ENCODE results near the gene TTLL8.

Gene TTLL8

DNA sequence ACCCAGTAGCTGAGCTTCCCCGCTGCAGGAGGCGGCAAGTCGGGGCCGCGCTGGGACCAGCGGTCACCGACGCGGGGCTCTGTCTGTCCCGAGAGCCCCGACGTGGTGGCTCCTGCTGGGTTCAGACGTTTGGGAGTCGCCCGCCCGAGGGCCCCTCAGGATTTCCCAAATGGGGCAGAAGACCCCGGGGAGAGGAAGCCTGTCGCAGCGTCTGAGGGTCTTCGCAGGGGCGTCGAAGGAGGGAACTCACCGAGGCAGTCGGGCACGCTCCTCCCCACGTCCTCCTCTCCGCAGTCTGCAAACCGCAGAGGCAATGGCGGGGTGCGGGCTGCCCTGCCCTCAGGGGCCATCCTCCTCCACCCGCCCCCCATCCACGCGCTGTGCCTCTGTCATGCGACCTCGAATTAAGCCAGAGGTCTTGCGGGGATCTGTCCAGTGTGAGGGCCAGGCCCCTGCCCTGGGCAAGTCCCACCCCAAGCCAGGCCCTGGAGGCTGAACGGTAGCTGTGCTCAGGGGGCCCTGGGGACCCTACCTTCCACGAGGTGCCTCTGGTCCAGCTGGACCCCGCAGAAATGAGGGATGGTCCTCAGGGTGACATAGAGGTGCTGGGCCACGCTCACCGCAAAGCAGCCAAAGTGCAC, 58.0 kb downstream of the TTLL8 start:
- H3K4me3 ChIP-seq (ENCODE audit: low read depth, low read length), result no peak overlapping the region
- no peak overlapping the region for H3K27ac ChIP-seq (ENCODE audit: extremely low read depth, low read depth, low read length)
- H3K36me3 ChIP-seq (ENCODE audit: control insufficient read depth in 2 of 2, insufficient read depth in 1 of 2, low read length in 2 of 2), result no peaks in the 10 kb centered on the region
- no peaks in the 10 kb centered on the region for H3K9me3 ChIP-seq (ENCODE audit: control insufficient read depth, insufficient read depth, low read depth, low read length)
- no peaks in the 10 kb centered on the region for H3K4me1 ChIP-seq (ENCODE audit: control insufficient read depth, insufficient read depth, low read length)
- ChIA-PET POLR2A (no interaction called here), CTCF (interaction anchor here (0.6 kb wide), 1 partner anchor 639 kb away, joined by 3 read pairs; no protein-coding TSS in a partner anchor)
- TF ChIP-seq, protein P1, sequence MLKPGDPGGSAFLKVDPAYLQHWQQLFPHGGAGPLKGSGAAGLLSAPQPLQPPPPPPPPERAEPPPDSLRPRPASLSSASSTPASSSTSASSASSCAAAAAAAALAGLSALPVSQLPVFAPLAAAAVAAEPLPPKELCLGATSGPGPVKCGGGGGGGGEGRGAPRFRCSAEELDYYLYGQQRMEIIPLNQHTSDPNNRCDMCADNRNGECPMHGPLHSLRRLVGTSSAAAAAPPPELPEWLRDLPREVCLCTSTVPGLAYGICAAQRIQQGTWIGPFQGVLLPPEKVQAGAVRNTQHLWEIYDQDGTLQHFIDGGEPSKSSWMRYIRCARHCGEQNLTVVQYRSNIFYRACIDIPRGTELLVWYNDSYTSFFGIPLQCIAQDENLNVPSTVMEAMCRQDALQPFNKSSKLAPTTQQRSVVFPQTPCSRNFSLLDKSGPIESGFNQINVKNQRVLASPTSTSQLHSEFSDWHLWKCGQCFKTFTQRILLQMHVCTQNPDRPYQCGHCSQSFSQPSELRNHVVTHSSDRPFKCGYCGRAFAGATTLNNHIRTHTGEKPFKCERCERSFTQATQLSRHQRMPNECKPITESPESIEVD (tag by site-specific recombination; IDR thresholded peaks at IDR 0.05), result no peak
- TF ChIP-seq ZNF324 (tag by site-specific recombination; IDR thresholded peaks at IDR 0.05) (no peak), ZNF292 (tag by site-specific recombination; IDR thresholded peaks at IDR 0.05; ENCODE audit: borderline replicate concordance, low read depth) (no peak), ZNF155 (tag by site-specific recombination; IDR thresholded peaks at IDR 0.05) (no peak), ZNF621 (tag by site-specific recombination; IDR thresholded peaks at IDR 0.05) (no peak)
- TF ChIP-seq, protein P2, sequence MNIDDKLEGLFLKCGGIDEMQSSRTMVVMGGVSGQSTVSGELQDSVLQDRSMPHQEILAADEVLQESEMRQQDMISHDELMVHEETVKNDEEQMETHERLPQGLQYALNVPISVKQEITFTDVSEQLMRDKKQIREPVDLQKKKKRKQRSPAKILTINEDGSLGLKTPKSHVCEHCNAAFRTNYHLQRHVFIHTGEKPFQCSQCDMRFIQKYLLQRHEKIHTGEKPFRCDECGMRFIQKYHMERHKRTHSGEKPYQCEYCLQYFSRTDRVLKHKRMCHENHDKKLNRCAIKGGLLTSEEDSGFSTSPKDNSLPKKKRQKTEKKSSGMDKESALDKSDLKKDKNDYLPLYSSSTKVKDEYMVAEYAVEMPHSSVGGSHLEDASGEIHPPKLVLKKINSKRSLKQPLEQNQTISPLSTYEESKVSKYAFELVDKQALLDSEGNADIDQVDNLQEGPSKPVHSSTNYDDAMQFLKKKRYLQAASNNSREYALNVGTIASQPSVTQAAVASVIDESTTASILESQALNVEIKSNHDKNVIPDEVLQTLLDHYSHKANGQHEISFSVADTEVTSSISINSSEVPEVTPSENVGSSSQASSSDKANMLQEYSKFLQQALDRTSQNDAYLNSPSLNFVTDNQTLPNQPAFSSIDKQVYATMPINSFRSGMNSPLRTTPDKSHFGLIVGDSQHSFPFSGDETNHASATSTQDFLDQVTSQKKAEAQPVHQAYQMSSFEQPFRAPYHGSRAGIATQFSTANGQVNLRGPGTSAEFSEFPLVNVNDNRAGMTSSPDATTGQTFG (tag by site-specific recombination; IDR thresholded peaks at IDR 0.05; ENCODE audit: borderline replicate concordance), result no peak

DNA sequence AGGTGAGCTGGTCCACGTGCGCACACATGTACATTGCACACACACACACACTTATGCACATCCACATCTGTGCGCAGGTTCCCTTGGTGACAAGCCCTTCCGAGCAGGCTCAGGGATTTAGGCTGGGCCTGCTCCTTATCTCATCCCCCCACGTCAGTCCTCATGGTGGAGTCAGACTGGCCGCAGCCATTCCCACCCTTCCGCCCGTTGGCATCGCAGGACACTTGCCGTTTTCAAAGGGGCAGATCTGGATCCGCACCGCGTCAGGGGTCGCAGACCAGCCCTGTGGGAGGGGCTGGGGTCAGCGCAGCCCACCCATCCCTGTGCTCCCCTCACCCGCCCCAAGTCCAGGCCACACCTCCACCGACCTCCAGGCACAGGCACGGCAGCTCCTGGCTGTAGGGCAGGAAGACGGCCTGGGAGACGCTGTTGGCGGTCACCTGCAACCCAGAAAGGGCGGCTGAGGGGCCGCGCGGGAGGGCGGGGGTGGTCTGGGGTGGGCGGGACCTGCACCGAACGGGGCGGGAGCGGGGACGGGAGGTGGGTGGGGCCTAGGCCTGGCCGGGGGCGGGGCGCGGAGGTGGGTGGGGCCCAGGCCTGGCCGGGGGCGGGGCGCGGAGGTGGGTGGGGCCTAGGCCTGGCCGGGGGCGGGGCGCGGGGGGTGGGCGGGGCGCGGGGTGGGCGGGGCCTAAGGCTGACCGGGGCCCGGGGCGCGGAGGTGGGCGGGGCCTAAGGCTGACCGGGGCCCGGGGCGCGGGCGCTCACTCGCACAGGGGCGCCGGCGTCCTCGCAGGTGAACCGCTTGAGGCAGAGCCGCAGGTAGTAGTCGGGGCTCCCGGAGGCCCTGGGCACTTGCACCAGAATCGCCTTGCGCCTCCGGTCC, 58.8 kb downstream of the TTLL8 start:
- CTCF ChIA-PET, result no interaction called here

DNA sequence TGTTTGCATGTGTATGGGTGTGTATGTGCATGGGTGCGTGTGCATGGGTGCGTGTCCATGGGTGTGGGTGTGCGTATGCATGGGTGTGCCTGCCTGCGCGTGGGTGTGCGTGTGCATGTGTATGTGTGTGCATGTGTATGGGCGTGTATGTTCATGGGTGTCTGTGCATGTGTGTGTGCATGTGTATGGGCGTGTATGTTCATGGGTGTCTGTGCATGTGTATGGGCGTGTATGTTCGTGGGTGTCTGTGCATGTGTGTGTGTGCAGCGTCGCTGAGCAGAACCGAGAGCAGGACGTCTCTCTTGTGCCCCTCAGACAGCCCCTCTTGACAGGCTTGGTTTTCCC, 59.4 kb downstream of the TTLL8 start:
- Histone ChIP-seq H3K4me1 (ENCODE audit: control insufficient read depth, insufficient read depth, low read length) (no peaks in the 10 kb centered on the region), H3K9me3 (ENCODE audit: control insufficient read depth, insufficient read depth, low read depth, low read length) (no peaks in the 10 kb centered on the region), H3K36me3 (ENCODE audit: control insufficient read depth in 2 of 2, insufficient read depth in 1 of 2, low read length in 2 of 2) (no peaks in the 10 kb centered on the region), H3K4me3 (ENCODE audit: low read depth, low read length) (no peak overlapping the region), H3K27ac (ENCODE audit: extremely low read depth, low read depth, low read length) (no peak overlapping the region)
- ChIA-PET CTCF (no interaction called here), POLR2A (no interaction called here)
- TF ChIP-seq ZFHX2 (tag by site-specific recombination; conservative IDR thresholded peaks at IDR 0.05), result peak; percentile 84
- TF ChIP-seq EGR2 (tag by site-specific recombination; IDR thresholded peaks at IDR 0.05; ENCODE audit: low read depth), result peak; percentile 77
- no peak for TF ChIP-seq ZNF391 (tag by site-specific recombination; IDR thresholded peaks at IDR 0.05; ENCODE audit: borderline replicate concordance, low read depth)
- TF ChIP-seq, protein P3, sequence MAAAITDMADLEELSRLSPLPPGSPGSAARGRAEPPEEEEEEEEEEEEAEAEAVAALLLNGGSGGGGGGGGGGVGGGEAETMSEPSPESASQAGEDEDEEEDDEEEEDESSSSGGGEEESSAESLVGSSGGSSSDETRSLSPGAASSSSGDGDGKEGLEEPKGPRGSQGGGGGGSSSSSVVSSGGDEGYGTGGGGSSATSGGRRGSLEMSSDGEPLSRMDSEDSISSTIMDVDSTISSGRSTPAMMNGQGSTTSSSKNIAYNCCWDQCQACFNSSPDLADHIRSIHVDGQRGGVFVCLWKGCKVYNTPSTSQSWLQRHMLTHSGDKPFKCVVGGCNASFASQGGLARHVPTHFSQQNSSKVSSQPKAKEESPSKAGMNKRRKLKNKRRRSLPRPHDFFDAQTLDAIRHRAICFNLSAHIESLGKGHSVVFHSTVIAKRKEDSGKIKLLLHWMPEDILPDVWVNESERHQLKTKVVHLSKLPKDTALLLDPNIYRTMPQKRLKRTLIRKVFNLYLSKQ (tag by site-specific recombination; IDR thresholded peaks at IDR 0.05; ENCODE audit: borderline replicate concordance), result no peak
- TF ChIP-seq ZNF324 (tag by site-specific recombination; IDR thresholded peaks at IDR 0.05), result no peak
- TF ChIP-seq, protein P4, sequence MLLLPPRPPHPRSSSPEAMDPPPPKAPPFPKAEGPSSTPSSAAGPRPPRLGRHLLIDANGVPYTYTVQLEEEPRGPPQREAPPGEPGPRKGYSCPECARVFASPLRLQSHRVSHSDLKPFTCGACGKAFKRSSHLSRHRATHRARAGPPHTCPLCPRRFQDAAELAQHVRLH (tag by site-specific recombination; IDR thresholded peaks at IDR 0.05), result no peak

More for the DNA sequence above, 58.8 kb downstream of the TTLL8 start:
- Histone ChIP-seq H3K4me3 (ENCODE audit: low read depth, low read length) (no peak overlapping the region), H3K27ac (ENCODE audit: extremely low read depth, low read depth, low read length) (no peak overlapping the region), H3K9me3 (ENCODE audit: control insufficient read depth, insufficient read depth, low read depth, low read length) (no peaks in the 10 kb centered on the region), H3K4me1 (ENCODE audit: control insufficient read depth, insufficient read depth, low read length) (no peaks in the 10 kb centered on the region), H3K36me3 (ENCODE audit: control insufficient read depth in 2 of 2, insufficient read depth in 1 of 2, low read length in 2 of 2) (no peaks in the 10 kb centered on the region)
- TF ChIP-seq IKZF3 (tag by site-specific recombination; IDR thresholded peaks at IDR 0.05) (no peak), SP2 (tag by site-specific recombination; IDR thresholded peaks at IDR 0.05) (peak; percentile 18; the same call in 1 of the 2 replicates), KLF1 (tag by site-specific recombination; IDR thresholded peaks at IDR 0.05) (peak; percentile 77), KLF8 (tag by site-specific recombination; IDR thresholded peaks at IDR 0.05) (peak; percentile 56; the same call in 1 of the 2 replicates), BCL11B (tag by site-specific recombination; IDR thresholded peaks at IDR 0.05; ENCODE audit: low read depth) (0 out of 2 replicates have a peak, but pooled peaks have one; percentile 21), ZNF658 (tag by site-specific recombination; IDR thresholded peaks at IDR 0.05) (no peak)
- TF ChIP-seq, protein P5, sequence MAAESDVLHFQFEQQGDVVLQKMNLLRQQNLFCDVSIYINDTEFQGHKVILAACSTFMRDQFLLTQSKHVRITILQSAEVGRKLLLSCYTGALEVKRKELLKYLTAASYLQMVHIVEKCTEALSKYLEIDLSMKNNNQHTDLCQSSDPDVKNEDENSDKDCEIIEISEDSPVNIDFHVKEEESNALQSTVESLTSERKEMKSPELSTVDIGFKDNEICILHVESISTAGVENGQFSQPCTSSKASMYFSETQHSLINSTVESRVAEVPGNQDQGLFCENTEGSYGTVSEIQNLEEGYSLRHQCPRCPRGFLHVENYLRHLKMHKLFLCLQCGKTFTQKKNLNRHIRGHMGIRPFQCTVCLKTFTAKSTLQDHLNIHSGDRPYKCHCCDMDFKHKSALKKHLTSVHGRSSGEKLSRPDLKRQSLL (tag by site-specific recombination; IDR thresholded peaks at IDR 0.05), result no peak
- TF ChIP-seq, protein P6, sequence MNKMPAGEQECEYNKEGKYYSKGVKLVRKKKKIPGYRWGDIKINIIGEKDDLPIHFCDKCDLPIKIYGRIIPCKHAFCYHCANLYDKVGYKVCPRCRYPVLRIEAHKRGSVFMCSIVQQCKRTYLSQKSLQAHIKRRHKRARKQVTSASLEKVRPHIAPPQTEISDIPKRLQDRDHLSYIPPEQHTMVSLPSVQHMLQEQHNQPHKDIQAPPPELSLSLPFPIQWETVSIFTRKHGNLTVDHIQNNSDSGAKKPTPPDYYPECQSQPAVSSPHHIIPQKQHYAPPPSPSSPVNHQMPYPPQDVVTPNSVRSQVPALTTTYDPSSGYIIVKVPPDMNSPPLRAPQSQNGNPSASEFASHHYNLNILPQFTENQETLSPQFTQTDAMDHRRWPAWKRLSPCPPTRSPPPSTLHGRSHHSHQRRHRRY (tag by site-specific recombination; IDR thresholded peaks at IDR 0.05), result no peak
- POLR2A ChIA-PET, result no interaction called here

Data from HEK293 (cell line).